GM10248 (cell line): ENCODE measurements around the gene SEMA3A.

ENCODE experiments used
- CTCF ChIA-PET: fragments of 300-600 bp; sonication (Branson Sonifier 250); formaldehyde crosslinking; extraction: SDS; loops from one replicate; lab custom pipeline; 2021; ENCODE audit warnings: antibody characterized with exemption; lab: Yijun Ruan, JAX
- POLR2A ChIA-PET: fragments of 350-650 bp; sonication (Branson Sonifier 250); formaldehyde crosslinking; extraction: SDS; loops from one replicate; lab custom pipeline; 2020; ENCODE audit warnings: antibody characterized with exemption; lab: Yijun Ruan, JAX
- DNase-seq: peaks from one replicate; pipeline ENCODE4 v3.0.0; 2012; ENCODE audit errors: extremely low spot score
- TF ChIP-seq, protein P1 (sequence below): IDR thresholded peaks from 2 replicates; pipeline ENCODE4 v1.5.1; 2012; ENCODE audit warnings: mild to moderate bottlenecking, low read depth; ENCODE audit errors: extremely low read depth, missing control alignments, control extremely low read depth

SEMA3A gene

DNA sequence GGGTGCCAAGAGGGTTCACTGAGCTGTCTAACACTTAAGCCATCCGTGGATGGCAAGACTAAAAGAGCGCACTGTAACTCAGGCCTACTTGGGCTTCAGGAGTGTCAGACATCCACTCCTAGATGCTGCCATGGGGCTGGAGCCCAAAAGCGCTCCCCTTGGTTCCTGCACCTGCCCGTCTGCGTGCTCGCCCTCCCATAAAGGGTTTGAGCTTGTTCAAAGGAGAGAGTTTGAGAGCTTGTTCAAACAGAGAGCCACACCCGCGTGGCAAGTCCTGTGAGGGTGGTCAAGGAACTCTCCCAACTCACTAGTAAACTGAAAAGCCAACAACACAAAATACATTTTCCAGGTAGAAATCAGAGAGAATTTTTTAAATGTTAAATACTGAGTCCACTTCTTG lies 256.7 kb downstream of the SEMA3A start:
- TF ChIP-seq, protein P1, sequence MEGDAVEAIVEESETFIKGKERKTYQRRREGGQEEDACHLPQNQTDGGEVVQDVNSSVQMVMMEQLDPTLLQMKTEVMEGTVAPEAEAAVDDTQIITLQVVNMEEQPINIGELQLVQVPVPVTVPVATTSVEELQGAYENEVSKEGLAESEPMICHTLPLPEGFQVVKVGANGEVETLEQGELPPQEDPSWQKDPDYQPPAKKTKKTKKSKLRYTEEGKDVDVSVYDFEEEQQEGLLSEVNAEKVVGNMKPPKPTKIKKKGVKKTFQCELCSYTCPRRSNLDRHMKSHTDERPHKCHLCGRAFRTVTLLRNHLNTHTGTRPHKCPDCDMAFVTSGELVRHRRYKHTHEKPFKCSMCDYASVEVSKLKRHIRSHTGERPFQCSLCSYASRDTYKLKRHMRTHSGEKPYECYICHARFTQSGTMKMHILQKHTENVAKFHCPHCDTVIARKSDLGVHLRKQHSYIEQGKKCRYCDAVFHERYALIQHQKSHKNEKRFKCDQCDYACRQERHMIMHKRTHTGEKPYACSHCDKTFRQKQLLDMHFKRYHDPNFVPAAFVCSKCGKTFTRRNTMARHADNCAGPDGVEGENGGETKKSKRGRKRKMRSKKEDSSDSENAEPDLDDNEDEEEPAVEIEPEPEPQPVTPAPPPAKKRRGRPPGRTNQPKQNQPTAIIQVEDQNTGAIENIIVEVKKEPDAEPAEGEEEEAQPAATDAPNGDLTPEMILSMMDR: no peak
- ChIA-PET CTCF (interaction anchor here (1.4 to 5.6 kb wide), 4 partner anchors 10 to 1088 kb away, joined by 4 to 76 read pairs (median 6); no protein-coding TSS in a partner anchor), POLR2A (no interaction called here)
- no peak for DNase-seq

DNA sequence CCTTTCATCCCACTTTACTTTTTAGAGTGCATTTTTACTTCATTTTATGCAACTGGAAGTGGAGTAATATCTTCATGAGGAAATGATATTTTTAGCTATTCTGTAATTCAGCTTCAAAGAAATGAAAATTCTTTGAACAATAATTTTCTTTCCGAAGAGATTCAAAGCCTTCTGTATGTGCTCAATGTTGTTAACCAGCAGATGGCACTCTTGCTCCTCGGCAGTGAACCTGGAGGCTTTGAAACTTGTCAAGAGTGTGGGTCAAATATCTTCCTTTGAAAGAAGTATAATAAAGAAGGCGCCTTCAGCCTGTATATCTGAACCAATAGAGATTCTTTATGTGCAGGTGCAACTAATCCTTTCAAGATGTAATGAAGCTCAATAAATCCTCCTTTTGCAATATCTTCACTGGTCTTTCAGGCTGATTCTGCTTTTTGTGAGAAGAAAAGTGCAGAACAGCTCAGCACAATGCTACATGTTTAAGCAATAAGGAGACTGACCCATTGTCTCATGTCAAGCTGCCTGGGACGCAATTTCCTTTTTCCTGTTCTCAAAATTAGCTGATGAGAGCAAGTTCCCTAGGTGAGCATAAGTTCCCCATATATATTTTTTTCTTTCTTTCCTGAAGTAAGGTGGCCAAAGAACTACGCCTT lies 258.4 kb downstream of the SEMA3A start:
- peak; percentile 45 for DNase-seq
- POLR2A ChIA-PET: no interaction called here
- TF ChIP-seq, protein P1: peak; percentile 77
- CTCF ChIA-PET: interaction anchor here (0.6 to 5.6 kb wide), 25 partner anchors 8 to 1090 kb away, joined by 3 to 76 read pairs (median 4); no protein-coding TSS in a partner anchor

DNA sequence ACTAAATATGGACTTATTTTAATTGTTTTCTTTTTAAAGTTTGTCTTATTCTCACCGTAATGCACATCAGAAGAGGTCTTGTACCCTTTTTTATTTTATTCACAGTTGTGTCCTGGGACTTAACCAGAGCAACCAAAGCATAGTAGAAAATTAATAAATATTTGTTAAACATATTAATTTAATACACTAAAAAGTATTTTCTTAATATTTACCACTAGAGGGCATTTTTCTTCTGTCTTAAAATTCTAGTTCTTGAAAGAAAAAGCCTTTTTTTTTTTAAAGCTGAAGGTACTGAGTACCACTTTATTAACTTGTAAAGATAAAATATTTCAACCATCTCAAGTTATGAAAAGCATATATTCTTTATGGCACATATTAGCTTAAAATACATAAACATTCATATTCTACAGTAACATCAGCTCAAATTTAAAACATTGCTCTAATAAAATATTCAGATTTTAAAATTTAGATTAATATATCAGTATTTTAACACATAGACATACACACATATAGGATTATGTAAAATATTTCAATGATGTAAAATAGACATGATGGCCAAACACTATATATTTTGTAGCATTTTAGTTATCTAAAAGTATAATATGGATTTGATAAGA lies 260.4 kb downstream of the SEMA3A start:
- TF ChIP-seq, protein P1: no peak
- DNase-seq: no peak
- ChIA-PET POLR2A (no interaction called here), CTCF (interaction anchor here (0.8 to 5.6 kb wide), 10 partner anchors 9 to 1815 kb away, joined by 3 to 76 read pairs (median 4); no protein-coding TSS in a partner anchor)

DNA sequence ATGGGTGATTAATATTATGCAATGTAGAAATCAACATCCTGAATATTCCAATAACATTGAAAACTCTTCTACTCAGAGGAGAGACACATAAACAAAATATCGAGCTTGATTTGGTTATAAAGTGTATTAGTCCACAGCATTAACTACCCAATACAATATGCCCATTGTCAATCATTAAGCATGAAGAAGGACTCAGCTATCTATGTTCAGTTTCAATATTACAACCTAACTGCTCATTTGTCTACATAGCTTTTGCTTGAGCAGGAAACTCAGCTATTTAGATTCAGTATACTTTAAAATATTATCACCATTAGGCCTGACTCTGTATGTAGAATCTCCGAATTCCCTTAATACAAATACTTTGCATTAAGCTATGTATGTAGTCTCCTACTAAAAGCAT lies 262.6 kb downstream of the SEMA3A start:
- ChIA-PET POLR2A (no interaction called here), CTCF (interaction anchor here (1.0 to 2.6 kb wide), 5 partner anchors 12 to 1101 kb away, joined by 3 to 10 read pairs (median 4); no protein-coding TSS in a partner anchor)
- no peak for DNase-seq
- TF ChIP-seq, protein P1: no peak

DNA sequence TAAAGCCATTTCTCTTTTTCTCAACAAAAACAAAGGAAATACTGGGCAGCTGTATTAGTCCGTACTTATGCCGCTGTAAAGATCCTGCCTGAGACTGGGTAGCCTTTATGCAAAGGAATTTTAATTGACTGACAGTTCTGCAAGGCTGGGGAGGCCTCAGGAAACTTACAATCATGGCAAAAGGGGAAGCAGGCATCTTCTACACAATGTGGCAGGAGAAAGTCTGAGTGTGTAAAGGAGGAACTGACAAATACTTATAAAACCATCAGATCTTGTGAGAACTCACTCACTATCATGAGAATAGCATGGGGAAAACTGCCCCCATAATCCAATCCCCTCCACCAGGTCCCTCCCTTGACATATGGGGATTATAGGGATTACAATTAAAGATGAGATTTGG lies 264.3 kb downstream of the SEMA3A start:
- ChIA-PET POLR2A (no interaction called here), CTCF (no interaction called here)
- DNase-seq: no peak

DNA sequence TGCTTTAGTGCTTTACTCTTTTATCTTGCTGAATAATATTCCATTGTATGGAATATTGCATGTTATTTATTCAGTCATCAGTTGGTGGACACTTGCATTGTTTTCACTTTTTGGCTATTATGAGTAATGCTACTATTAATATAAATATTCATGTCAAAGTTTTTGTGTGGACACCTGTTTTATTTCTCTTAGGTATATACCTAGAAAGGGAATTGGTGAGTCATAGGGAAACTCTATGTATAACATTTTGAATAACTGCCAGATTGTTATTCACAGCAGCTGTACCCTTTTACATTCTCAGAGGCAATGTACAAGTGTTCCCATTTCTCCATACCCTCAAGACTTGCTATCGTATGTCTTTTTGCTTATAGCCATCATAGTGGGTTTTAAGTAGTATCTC lies 268.7 kb downstream of the SEMA3A start:
- no peak for DNase-seq
- TF ChIP-seq, protein P1: no peak
- POLR2A ChIA-PET: no interaction called here
- CTCF ChIA-PET: interaction anchor here (1.5 kb wide), 1 partner anchor 10 kb away, joined by 8 read pairs; no protein-coding TSS in a partner anchor

More for the DNA sequence above, 264.3 kb downstream of the SEMA3A start:
- TF ChIP-seq, protein P1: no peak
